ENCODE results near the gene GUCY2F.

Gene GUCY2F

DNA sequence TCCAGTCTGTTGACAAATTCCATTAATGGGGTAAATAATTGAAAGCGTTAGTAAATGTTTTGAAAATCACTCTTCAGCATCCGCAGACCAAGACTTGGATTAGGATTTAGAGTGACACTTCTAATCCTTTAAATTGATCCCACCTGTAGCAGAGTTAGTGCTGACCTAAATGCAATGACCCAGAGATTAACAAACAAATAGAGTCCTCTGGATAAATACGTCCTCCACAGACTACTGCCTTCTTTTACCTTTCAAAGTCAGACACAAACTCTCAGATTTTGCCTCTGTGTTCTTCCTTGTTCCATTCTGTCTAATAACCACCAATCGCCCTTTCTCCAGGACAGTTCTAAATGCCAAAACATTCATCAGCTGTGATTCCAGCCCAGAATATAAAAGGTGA lies at the start of gene GUCY2F:
TSS of gene GUCY2F (minus strand) at position 101 of the 400 bp plus-strand sequence. CDS start 6,150 bp downstream, outside the sequence.
- no peak for DNase-seq

GRCh38 chrX:109519001-109519400 lies 37.1 kb upstream of the GUCY2F start:
- no peak for DNase-seq

DNA sequence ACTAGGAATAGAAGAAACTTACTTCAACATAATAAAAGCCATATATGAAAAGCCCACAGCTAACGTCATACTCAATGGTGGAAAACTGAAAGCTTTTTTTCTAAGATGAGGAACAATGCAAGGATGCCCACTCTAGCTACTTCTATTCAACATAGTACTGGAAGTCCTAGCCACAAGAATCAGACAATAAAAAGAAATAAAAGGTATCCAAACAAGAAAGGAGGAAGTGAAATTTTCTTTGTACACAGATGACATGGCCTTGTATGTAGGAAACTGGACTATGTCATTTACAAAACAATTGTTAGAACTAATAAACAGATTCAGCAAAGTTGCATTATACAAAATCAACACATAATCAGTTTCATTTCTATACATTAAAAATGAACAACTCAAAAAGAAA lies 29.2 kb upstream of the GUCY2F start:
- no peak for DNase-seq

- no peak for DNase-seq
Measured at GRCh38 chrX:109508915-109509314, 27.0 kb upstream of the GUCY2F start.

DNA sequence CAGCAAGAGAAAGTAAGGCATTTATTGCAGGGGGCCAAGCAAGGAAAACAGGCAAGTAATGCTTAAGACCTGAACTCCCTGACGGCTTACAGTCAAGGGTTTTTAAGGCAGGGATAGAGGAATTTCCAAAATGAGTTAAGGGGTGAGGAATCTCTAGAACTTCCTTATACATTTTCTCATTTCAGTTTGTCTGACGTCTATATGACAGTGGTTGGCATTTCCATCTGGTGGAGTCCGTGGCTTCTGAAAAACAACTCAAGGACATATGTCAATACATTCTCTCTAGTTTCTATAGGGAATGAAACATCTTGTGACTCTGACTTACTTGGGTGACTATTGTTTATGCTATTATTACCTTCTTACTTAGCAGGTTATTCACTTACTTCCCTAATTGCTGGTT lies 19.3 kb upstream of the GUCY2F start:
- no peak for DNase-seq

DNA sequence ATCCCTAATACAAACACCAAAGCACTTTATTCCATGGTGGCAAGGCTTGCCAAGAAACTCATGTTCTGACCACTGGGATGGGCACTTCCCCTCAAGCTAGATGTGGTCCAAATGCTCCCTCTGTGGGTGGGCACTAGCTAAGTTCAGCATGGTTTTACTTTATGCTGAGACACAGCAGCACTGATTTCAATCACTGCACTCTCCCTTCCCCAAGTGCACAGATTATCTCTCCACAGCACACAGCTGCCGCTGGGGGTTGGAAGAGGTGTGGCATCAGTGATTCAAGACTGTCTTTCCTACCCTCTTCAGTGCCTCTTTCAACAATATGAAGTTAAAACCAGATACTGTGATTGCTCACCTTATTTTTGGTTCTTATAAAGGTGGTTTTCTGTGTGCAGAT lies 16.5 kb upstream of the GUCY2F start:
- DNase-seq: no peak

GRCh38 chrX:109489174-109489573 lies 7.3 kb upstream of the GUCY2F start:
- no peak for DNase-seq

DNA sequence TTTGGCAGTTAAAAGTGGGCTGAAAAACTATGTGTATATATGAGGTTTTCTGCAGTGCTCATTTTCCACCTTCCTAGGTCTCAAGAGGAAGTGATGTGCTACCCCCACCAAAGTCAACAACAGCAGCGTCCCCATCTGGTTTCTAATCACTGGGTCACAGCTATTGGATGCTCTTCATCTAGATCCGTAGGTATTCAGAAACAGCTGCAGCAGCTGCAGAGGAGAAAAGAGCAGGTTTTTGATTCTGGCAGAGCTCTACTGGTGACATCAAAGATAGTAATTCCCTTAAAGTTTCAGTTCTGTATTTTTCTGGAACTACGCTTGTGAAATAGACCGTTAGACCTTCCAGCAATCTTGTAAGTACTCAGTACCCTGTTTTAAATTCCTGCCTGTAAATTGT lies 5.8 kb upstream of the GUCY2F start:
- DNase-seq: no peak

DNA sequence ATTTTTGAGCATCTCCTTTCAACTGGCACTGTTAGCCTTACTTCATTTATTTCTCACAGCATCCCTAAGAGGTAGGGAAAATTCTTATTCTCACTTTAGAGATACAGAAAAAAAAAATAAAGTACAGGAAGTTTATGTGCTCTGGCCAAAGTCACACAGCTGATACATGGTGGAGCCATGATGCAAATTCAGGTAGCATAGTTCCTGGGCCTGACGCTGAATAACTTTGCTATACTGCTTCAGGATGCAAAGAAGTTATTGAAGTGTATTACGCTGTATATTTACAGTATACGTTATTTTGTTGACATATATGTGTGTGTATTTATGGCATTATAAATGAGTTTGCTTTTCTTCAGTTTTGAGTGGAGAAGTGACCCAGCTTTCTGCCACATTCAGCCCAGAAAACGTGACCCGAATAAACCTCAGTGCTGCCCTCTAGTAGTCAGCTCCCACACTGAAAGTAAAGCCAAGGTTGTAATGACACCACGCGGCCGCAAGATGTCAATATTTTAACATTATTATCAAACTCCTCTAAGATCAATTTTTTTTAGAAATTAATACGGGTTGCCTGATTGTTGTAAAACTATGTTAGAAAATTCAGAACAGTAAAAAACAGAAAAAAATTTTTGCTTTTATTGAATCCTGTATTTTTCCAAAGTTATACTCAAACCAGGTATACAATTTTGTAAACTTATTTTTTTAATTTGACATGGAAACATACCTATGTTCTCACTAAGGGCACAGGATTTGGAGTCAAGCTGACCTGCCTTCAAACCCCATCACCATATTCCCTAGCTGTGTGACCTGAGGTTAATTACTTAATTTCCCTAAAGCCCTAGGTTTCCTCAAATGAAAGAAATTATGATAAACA lies 3.8 kb upstream of the GUCY2F start:
- peak in 1 of 2 experiments; percentile 30 for DNase-seq

- DNase-seq: no peak
Measured at GRCh38 chrX:109484886-109485285, 3.0 kb upstream of the GUCY2F start.

DNA sequence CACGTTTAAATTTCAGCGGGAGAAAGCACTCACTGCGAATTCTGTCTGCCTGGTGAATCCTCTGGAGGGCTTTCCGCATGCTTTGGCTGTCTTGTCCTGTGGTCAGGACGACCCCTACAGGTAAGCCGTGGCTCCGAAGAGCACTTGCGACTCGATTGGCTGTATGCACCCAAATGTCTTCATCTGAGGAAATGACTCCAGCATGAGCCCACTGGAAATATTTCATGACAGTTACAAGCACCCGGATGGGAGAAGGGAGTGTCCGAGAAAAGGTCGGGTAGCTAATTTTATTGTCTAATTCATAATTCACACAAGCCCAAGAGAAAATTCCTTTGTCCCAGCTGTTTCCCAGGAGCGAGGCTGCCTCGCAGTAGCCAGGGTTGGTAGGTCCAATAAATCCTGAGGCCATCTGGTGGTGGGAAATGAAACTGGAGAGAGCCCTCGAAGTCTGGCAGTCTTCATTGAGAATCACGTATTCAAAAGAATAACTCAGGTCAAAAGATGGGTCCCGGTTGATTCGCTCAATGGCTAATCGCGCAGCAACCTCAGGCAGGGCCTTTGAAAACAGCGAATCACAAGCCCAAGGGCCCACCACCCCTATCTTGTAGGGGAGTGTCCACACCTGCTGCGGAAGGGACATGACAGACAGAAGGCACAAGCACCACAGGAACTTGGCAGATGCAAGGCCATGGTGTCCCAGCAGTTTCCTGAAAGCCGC lies 6.6 kb downstream of the GUCY2F start:
- no peak for DNase-seq

GRCh38 chrX:109472939-109473735 lies 8.7 kb downstream of the GUCY2F start:
- DNase-seq: no peak

DNA sequence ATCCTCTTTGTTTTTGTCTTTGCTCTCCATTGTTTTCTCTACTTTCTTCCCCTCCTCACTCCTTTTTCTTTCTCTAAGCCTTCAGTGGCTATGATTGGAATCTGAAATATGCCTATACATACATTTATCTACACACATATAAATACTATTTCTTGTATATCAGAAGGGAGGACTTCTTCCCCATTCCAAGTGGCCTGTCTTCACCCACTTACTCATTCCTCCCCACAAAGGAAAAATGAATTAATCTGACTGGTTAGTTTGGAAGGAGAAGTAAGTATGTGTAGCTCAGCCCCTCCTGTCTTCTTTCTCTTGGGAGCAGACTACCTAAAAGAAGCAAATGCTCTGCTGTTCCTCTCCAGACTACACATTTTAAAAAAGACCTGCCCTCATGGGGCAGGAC lies 17.7 kb downstream of the GUCY2F start:
- DNase-seq: no peak

- DNase-seq: no peak
Measured at GRCh38 chrX:109463784-109464183, 18.1 kb downstream of the GUCY2F start.

- no peak for DNase-seq
Measured at GRCh38 chrX:109448282-109448938, 33.5 kb downstream of the GUCY2F start.

GRCh38 chrX:109441266-109441665 lies 40.6 kb downstream of the GUCY2F start:
- no peak for DNase-seq

DNA sequence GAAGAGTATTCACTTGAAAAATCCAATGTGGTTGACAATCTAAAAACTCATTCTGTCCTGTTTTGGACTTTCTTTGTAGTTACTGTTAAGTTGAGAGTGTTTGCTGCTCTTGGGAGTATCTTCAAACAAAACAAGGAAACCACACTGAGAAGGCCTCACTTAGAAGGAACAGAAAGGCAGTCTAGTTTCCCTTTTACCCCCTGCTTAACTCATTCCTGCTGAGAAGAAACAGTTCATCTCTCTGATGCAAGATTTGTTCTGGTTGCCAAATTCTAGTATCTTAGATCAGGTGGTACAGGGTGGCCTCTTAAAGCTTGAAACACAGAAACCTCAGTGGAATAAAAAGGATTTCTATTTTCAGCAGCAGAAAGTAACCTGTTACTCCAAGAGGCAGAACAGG lies 41.4 kb downstream of the GUCY2F start:
- no peak for DNase-seq

GRCh38 chrX:109409181-109409580 lies 72.7 kb downstream of the GUCY2F start:
- DNase-seq: no peak

GRCh38 chrX:109403922-109404321 lies 78.0 kb downstream of the GUCY2F start:
- no peak for DNase-seq

DNA sequence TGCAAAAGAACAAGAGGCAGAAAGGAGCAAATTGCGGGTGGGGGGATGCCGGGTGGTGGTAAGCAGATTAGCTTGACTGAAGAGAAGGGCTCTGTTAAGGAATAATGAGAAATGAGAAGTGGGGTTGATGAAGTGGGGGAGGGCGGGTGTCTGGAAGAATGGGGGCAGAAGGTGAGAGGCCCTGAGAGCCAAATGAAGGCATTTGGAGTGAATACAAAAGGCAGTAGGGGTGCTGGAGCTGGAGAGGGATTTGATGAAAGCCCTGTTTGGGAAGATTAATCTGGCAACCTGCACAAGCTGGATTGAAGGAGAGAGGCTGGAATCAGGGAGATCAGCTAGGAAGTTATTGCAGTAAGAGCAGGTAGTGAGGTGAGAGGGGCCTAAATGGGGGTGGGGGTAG lies 82.1 kb downstream of the GUCY2F start:
- DNase-seq: no peak

GRCh38 chrX:109398833-109399232 lies 83.1 kb downstream of the GUCY2F start:
- no peak for DNase-seq

GRCh38 chrX:109398061-109398460 lies 83.8 kb downstream of the GUCY2F start:
- no peak for DNase-seq

GRCh38 chrX:109393859-109394258 lies 88.0 kb downstream of the GUCY2F start:
- DNase-seq: no peak
